ENCODE data around the gene SMAD9. TPM values are rescaled to one million over a fixed set of nuclear protein-coding genes. Genes with fewer than 3 reads are reported as not detected.
A peak's percentile ranks its signal among the peaks of the same experiment; 100 is the strongest.

The SMAD9 gene
- total RNA-seq, 4 donors from 2014 or later: 83.0 to 110 (median 102) TPM

- 81 to 85% methylated on average over 6 of the region's 6 CpGs for WGBS, 2 donors
- Histone ChIP-seq H3K4me1 (no peaks in the 10 kb centered on the region), H3K27ac (peak overlapping the region in 1 of 3 donors; percentile 32), H3K27me3 (no peaks in the 10 kb centered on the region), H3K9me3 (no peaks in the 10 kb centered on the region), H3K36me3 (peaks cover 18 to 26% of the 10 kb centered on the region in 2 donors), H3K4me3 (replicated peaks in 1 of 3) (no peak overlapping the region)
- intact Hi-C loops (cut with DNase I): no loop called here
- DNase-seq: no peak
- no peak for TF ChIP-seq CTCF (IDR thresholded peaks at IDR 0.05)
- TF ChIP-seq POLR2A (IDR thresholded peaks at IDR 0.05): no peak
These were observed 57.9 kb downstream of the SMAD9 start for GRCh38 chr13:36862002-36862685.

DNA sequence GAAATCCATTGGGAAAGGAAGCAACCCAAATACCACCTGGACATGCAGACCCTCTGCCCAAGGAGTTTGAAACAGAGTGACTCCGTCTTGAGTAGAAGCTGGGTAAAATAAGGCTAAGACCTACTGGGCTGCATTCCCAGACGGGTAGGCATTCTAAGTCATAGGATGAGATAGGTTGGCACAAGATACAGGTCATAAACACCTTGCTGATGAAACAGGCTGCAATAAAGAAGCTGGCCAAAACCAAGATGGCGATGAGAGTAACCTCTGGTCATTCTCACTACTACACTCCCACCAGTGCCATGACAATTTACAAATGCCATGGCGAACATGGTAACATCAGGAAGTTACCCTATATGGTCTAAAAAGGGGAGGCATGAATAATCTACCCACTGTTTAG is 60.8 kb downstream of the SMAD9 start:
- DNase-seq: no peak
- H3K9me3 ChIP-seq: no peaks in the 10 kb centered on the region
- H3K27me3 ChIP-seq: no peaks in the 10 kb centered on the region
- peaks cover 10 to 12% of the 10 kb centered on the region in 2 donors for H3K36me3 ChIP-seq
- 97% methylated on average over 4 of the region's 4 CpGs for WGBS, 2 donors
- no peak for TF ChIP-seq POLR2A (IDR thresholded peaks at IDR 0.05)
- no peak for TF ChIP-seq CTCF (IDR thresholded peaks at IDR 0.05)
- H3K4me1 ChIP-seq: no peaks in the 10 kb centered on the region
- H3K4me3 ChIP-seq (replicated peaks in 1 of 3): no peak overlapping the region
- intact Hi-C loops (cut with DNase I): loop anchor here (5.0 kb wide), 1 partner anchor 123 kb away; no protein-coding TSS in a partner anchor
- H3K27ac ChIP-seq: no peak overlapping the region

DNA sequence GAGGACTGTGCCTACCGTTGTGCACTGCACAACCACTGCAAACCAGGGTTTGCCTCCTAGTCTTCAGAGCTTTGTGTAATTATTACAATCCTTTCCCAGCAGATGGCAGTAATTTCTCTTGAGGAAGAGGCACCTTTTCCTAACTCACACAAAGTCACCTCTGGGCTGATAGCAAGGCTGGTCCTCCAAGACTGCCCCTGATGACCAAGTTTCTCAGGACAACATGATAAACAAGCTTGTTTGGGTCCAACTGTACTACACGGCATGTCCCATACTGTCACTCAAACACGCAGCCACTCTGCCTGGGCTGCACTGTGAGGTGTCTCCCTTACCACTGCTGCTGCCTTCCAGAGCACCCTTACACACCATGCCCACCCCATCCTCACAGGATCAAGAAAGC is 61.7 kb downstream of the SMAD9 start:
- no peaks in the 10 kb centered on the region for H3K9me3 ChIP-seq
- no peak overlapping the region for H3K4me3 ChIP-seq (replicated peaks in 1 of 3)
- DNase-seq: peak in 1 of 2 donors; percentile 12
- intact Hi-C loops (cut with DNase I): loop anchor here (5.0 kb wide), 1 partner anchor 124 kb away; no protein-coding TSS in a partner anchor
- TF ChIP-seq CTCF (IDR thresholded peaks at IDR 0.05) (peak in 5 of 6 experiments; percentile 19 to 56 (median 55)), POLR2A (IDR thresholded peaks at IDR 0.05) (no peak)
- H3K27ac ChIP-seq: no peak overlapping the region
- H3K4me1 ChIP-seq: no peaks in the 10 kb centered on the region
- 30 to 34% methylated on average over 3 of the region's 3 CpGs for WGBS, 2 donors
- peaks cover 9 to 13% of the 10 kb centered on the region in 2 donors for H3K36me3 ChIP-seq
- no peaks in the 10 kb centered on the region for H3K27me3 ChIP-seq

DNA sequence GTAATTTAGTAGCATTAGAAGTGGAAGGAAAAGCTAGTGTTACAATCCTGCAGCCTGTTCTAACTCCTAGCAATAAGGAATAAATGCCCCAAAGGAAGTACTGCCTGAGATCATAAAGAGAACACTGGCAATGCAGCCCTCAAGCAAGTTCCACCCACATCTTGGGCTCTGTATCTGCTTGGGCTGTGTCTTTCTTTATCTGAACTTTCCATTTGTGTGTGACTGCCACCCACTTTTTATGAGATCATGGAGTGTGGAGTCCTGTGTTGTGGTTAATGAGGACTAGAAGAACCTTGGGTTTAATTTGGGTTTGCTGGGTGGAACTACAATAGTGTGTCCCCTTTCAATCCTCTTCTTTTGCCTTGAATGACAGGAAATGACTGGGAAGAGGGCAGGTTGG is 62.8 kb downstream of the SMAD9 start:
- TF ChIP-seq POLR2A (IDR thresholded peaks at IDR 0.05) (no peak), CTCF (IDR thresholded peaks at IDR 0.05) (no peak)
- Histone ChIP-seq H3K27me3 (no peaks in the 10 kb centered on the region), H3K27ac (no peak overlapping the region), H3K9me3 (no peaks in the 10 kb centered on the region), H3K4me1 (no peaks in the 10 kb centered on the region), H3K4me3 (replicated peaks in 1 of 3) (no peak overlapping the region), H3K36me3 (peaks cover 19 to 24% of the 10 kb centered on the region in 2 donors)
- intact Hi-C loops (cut with DNase I): loop anchor here (5.0 kb wide), 1 partner anchor 125 kb away; no protein-coding TSS in a partner anchor
- no peak for DNase-seq

DNA sequence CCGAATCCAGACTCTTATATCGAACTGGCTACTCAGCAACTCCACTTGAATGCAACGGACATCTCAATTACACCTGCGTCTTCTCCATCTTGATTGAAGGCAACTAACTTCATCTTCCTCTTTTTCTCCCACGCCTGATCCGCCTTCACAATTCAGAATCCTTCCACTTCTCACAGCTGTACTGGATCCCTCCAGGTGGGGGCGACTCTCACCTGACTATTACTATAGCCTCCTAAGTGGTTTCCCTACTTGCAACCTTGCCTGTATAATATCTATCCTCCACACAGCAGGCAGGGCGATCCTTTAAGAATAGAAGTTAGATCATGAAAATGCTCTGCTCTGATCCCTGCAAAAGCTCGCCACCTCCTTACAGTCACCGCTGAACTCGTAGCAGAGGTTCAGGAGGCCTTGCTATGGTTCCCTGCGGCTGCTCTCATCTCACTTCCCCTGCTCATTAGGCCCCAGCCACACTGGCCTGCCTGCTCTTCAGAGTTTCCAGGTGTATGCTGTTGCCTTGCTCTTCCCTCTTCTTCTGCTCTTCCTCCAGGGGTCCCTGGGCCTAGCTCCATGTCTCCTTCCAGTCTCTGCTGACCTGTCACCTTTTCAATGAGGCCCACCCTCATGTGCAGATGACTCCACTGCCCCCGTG is 69.1 kb downstream of the SMAD9 start:
- WGBS, 2 donors: 92 to 95% methylated on average over 13 of the region's 13 CpGs
- no peaks in the 10 kb centered on the region for H3K27me3 ChIP-seq
- intact Hi-C loops (cut with DNase I): no loop called here
- H3K9me3 ChIP-seq: no peaks in the 10 kb centered on the region
- peaks cover 10 to 12% of the 10 kb centered on the region in 2 donors for H3K4me1 ChIP-seq
- TF ChIP-seq CTCF (IDR thresholded peaks at IDR 0.05) (peak in 1 of 6 experiments; percentile 15), POLR2A (IDR thresholded peaks at IDR 0.05) (no peak)
- peak in 1 of 2 donors; percentile 11 for DNase-seq
- H3K27ac ChIP-seq: no peak overlapping the region
- no peak overlapping the region for H3K4me3 ChIP-seq (replicated peaks in 1 of 3)
- H3K36me3 ChIP-seq: peaks cover 18 to 19% of the 10 kb centered on the region in 2 donors

Measured in thyroid gland (tissue), 4 donors.